Posterior cingulate gyrus (tissue), 11 donors: ENCODE measurements around the gene GPR143.
"Not testable (repeated sequence)": the region's sequence is repeated elsewhere in the genome, so short reads cannot be mapped to it uniquely, and the experiment has no call there.

Experiments used
- DNase-seq, 10 donors: peaks; one replicate each; pipeline versions ENCODE4 v3.0.0 to v3.0.0-alpha.2; 2020 to 2021; ENCODE audit warnings: mixed read lengths in 3 of 10
- intact Hi-C: fragments of 100-400 bp; cut with DNase I; formaldehyde crosslinking; loops from one replicate; pipeline ENCODE4 v1.15.1; 2023

Gene GPR143

GRCh38 chrX:9765737-9766097, at the start of gene GPR143:
GPR143 (minus strand) TSS chrX:9765847; CDS start chrX:9765817, 30 bp downstream.
- intact Hi-C loops = no loop called here

GRCh38 chrX:9811086-9811485, 45.4 kb upstream of the GPR143 start:
- peak in 1 of 10 donors; percentile 62 for DNase-seq
- intact Hi-C loops = not testable (repeated sequence)

More at GRCh38 chrX:9765737-9766097, at the start of gene GPR143:
- peak in 1 of 10 donors; percentile 62 for DNase-seq

- DNase-seq, intact Hi-C loops: not testable (repeated sequence)
Measured at GRCh38 chrX:9809876-9810275, 44.2 kb upstream of the GPR143 start.

GRCh38 chrX:9807355-9808182, 41.9 kb upstream of the GPR143 start:
- DNase-seq = peak in 1 of 10 donors; percentile 53

GRCh38 chrX:9805956-9806355, 40.3 kb upstream of the GPR143 start:
- DNase-seq = peak in 1 of 10 donors; percentile 52
- intact Hi-C loops = no loop called here

More at GRCh38 chrX:9807355-9808182, 41.9 kb upstream of the GPR143 start:
- intact Hi-C loops = no loop called here

- intact Hi-C loops = no loop called here
- peak in 1 of 10 donors; percentile 3 for DNase-seq
Measured at GRCh38 chrX:9804444-9804843, 38.8 kb upstream of the GPR143 start.

GRCh38 chrX:9802737-9803136, 37.1 kb upstream of the GPR143 start:
- intact Hi-C loops = no loop called here
- peak in 1 of 10 donors; percentile 6 for DNase-seq

- DNase-seq = peak in 1 of 10 donors; percentile 17
- intact Hi-C loops = no loop called here
Measured at GRCh38 chrX:9797384-9798360, 32.0 kb upstream of the GPR143 start.

- intact Hi-C loops = no loop called here
- no peak for DNase-seq
Measured at GRCh38 chrX:9794495-9794894, 28.8 kb upstream of the GPR143 start.

- intact Hi-C loops = no loop called here
- DNase-seq = no peak
Measured at GRCh38 chrX:9790866-9791265, 25.2 kb upstream of the GPR143 start.

- peak in 1 of 10 donors; percentile 43 for DNase-seq
- intact Hi-C loops = no loop called here
Measured at GRCh38 chrX:9789555-9789954, 23.9 kb upstream of the GPR143 start.

GRCh38 chrX:9788911-9789310, 23.3 kb upstream of the GPR143 start:
- no peak for DNase-seq
- intact Hi-C loops = no loop called here

GRCh38 chrX:9786798-9787635, 21.4 kb upstream of the GPR143 start:
- peak in 1 of 10 donors; percentile 23 for DNase-seq
- intact Hi-C loops = no loop called here

- peak in 1 of 10 donors; percentile 29 for DNase-seq
Measured at GRCh38 chrX:9785944-9786797, 20.5 kb upstream of the GPR143 start, which contains the start of gene SHROOM2. SHROOM2 (plus strand) TSS chrX:9786429; CDS start chrX:9786546, 117 bp downstream.

GRCh38 chrX:9785254-9785943, 19.8 kb upstream of the GPR143 start:
- intact Hi-C loops = no loop called here
- no peak for DNase-seq

More at GRCh38 chrX:9785944-9786797, 20.5 kb upstream of the GPR143 start, which contains the start of gene SHROOM2:
- intact Hi-C loops = no loop called here

- intact Hi-C loops = no loop called here
Measured at GRCh38 chrX:9784332-9784731, 18.7 kb upstream of the GPR143 start.

GRCh38 chrX:9781941-9782340, 16.3 kb upstream of the GPR143 start:
- DNase-seq = no peak
- intact Hi-C loops = no loop called here

More at GRCh38 chrX:9784332-9784731, 18.7 kb upstream of the GPR143 start:
- DNase-seq = no peak

GRCh38 chrX:9775930-9776329, 10.3 kb upstream of the GPR143 start:
- DNase-seq = no peak
- intact Hi-C loops = no loop called here
